Hepatocyte (in vitro differentiated cells): ENCODE results near the gene TMEM272. TPM values are rescaled to one million over a fixed set of nuclear protein-coding genes. Genes with fewer than 3 reads are reported as not detected.

Experiments used
- DNase-seq: peaks from one replicate; pipeline ENCODE4 v3.0.0-alpha.2; 2016; ENCODE audit warnings: low spot score
- H2AFZ ChIP-seq: fragments of 200-600 bp; sonication (generic); 2 replicates; pipeline ENCODE4 v1.6.0; 2016; ENCODE audit warnings: antibody characterized with exemption, mild to moderate bottlenecking
- H3K27ac ChIP-seq: fragments of 200-600 bp; sonication (generic); 2 replicates; pipeline ENCODE4 v1.5.1; 2016; ENCODE audit warnings: mild to moderate bottlenecking
- H3K27me3 ChIP-seq: fragments of 200-600 bp; sonication (generic); 2 replicates; pipeline ENCODE4 v1.6.1; 2016
- H3K36me3 ChIP-seq: fragments of 200-600 bp; sonication (generic); replicated peaks from 2 replicates; pipeline ENCODE4 v1.5.1; 2016; ENCODE audit warnings: low read depth; ENCODE audit not compliant: insufficient read depth
- H3K4me1 ChIP-seq: fragments of 200-600 bp; sonication (generic); 2 replicates; pipeline ENCODE4 v1.5.1; 2016; ENCODE audit warnings: mild to moderate bottlenecking, moderate library complexity; ENCODE audit not compliant: insufficient read depth
- H3K4me2 ChIP-seq: fragments of 200-600 bp; sonication (generic); 2 replicates; pipeline ENCODE4 v1.6.0; 2016
- H3K4me3 ChIP-seq: fragments of 200-600 bp; sonication (generic); 2 replicates; pipeline ENCODE4 v1.5.1; 2016; ENCODE audit warnings: mild to moderate bottlenecking
- H3K79me2 ChIP-seq: fragments of 200-600 bp; sonication (generic); 2 replicates; pipeline ENCODE4 v1.6.0; 2017; ENCODE audit warnings: mild to moderate bottlenecking
- H3K9me2 ChIP-seq: fragments of 200-600 bp; sonication (generic); replicated peaks from 2 replicates; pipeline ENCODE4 v1.6.0; 2017; ENCODE audit warnings: mild to moderate bottlenecking; ENCODE audit not compliant: insufficient read depth
- H3K9me3 ChIP-seq: fragments of 200-600 bp; sonication (generic); 2 replicates; pipeline ENCODE4 v1.5.1; 2016; ENCODE audit warnings: low read depth, mild to moderate bottlenecking
- H4K20me1 ChIP-seq: fragments of 200-600 bp; sonication (generic); 2 replicates; pipeline ENCODE4 v1.6.0; 2016; ENCODE audit warnings: mild to moderate bottlenecking; ENCODE audit not compliant: insufficient read depth, poor library complexity, severe bottlenecking
- EZH2 ChIP-seq: fragments of 200-600 bp; sonication (generic); IDR thresholded peaks from 2 replicates; pipeline ENCODE4 v1.6.1; 2016; ENCODE audit warnings: antibody characterized with exemption, mild to moderate bottlenecking, borderline replicate concordance
- EZH2phosphoT487 ChIP-seq: fragments of 200-600 bp; sonication (generic); IDR thresholded peaks from one replicate; pipeline ENCODE4 v1.6.1; 2018; ENCODE audit warnings: antibody characterized with exemption, mild to moderate bottlenecking, low read depth, moderate library complexity; ENCODE audit not compliant: unreplicated experiment, severe bottlenecking
- WGBS: methylation state at CpG from one replicate; pipeline ENCODE4 v1.1.6; 2016; ENCODE audit warnings: low lambda C conversion rate; ENCODE audit errors: missing lambda C conversion rate; 5-methylcytosine and 5-hydroxymethylcytosine counted together
- polyA plus RNA-seq: library from polyadenylated mRNA; unstranded; fragments of >200 nt; fragmentation: Nextera tagmentation; extraction: Ambion mirVana; gene quantifications from 2 replicates; pipeline ENCODE4 v1.2.1, GENCODE V29; 2016
- total RNA-seq: library from RNA; depleted of rRNA; stranded (reverse); fragments of >200 nt; gene quantifications from 2 replicates; pipeline ENCODE4 v1.2.3, GENCODE V29; 2014
- TF ChIP-seq, protein P1 (sequence below): fragments of 200-600 bp; sonication (generic); IDR thresholded peaks from 2 replicates; pipeline ENCODE4 v1.5.1; 2016; ENCODE audit warnings: antibody characterized with exemption, mild to moderate bottlenecking; ENCODE audit not compliant: poor library complexity

The TMEM272 gene
- total and polyA plus RNA-seq, 2 experiments from 2014 or later = 0.20 to 0.23 TPM

DNA sequence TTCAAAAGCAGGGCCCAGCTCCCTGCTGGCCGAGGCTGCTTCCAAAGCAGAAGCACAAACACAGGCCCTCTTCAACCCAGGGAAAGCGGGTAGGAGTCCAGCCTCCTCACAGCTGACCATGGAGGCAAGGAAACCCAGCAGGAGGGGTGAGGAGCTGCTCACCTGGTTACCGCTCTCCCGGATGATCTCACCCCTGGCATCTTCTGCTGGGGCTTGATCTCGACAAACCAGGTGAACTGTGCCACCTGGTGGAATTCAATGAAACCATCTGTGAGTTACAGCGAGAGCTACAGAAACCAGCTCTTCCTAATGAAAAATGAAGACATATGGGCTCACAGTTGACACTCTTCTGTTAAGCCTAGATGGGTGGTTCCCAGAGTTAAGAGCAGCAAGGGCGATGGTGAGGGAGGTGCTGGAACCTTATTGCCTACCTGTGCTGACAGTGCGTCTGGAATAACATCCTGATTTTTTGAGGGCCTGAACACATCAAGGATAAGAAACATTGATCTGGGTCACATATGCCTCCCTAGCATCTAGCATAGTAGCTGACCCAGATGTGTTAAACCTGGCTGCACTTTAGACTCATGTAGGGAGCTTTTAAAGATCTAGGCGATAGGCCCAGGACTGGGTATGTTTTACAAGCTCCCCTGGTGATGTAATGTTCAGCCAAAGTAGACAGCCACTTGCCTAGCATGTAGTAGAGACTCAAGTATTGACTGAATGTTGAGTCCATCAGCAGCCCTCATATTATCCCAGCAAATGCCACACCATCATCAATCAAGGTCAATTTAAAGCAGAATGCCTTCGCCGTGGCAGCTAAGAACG, 47.1 kb downstream of the TMEM272 start:
- H4K20me1 ChIP-seq = no peaks in the 10 kb centered on the region
- H3K27me3 ChIP-seq = no peaks in the 10 kb centered on the region
- H3K9me3 ChIP-seq = no peaks in the 10 kb centered on the region
- H3K4me2 ChIP-seq = no peak overlapping the region
- H3K27ac ChIP-seq = no peak overlapping the region
- H3K4me3 ChIP-seq = no peak overlapping the region
- DNase-seq = peak; percentile 85
- H3K9me2 ChIP-seq = no peaks in the 10 kb centered on the region
- peaks cover 12% of the 10 kb centered on the region for H3K4me1 ChIP-seq
- H3K36me3 ChIP-seq = no peaks in the 10 kb centered on the region
- no peak for TF ChIP-seq EZH2
- TF ChIP-seq, protein P1, sequence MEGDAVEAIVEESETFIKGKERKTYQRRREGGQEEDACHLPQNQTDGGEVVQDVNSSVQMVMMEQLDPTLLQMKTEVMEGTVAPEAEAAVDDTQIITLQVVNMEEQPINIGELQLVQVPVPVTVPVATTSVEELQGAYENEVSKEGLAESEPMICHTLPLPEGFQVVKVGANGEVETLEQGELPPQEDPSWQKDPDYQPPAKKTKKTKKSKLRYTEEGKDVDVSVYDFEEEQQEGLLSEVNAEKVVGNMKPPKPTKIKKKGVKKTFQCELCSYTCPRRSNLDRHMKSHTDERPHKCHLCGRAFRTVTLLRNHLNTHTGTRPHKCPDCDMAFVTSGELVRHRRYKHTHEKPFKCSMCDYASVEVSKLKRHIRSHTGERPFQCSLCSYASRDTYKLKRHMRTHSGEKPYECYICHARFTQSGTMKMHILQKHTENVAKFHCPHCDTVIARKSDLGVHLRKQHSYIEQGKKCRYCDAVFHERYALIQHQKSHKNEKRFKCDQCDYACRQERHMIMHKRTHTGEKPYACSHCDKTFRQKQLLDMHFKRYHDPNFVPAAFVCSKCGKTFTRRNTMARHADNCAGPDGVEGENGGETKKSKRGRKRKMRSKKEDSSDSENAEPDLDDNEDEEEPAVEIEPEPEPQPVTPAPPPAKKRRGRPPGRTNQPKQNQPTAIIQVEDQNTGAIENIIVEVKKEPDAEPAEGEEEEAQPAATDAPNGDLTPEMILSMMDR = peak; percentile 72
- no peaks in the 10 kb centered on the region for H3K79me2 ChIP-seq
- no peak overlapping the region for H2AFZ ChIP-seq
- 68% methylated on average over 12 of the region's 12 CpGs for WGBS

DNA sequence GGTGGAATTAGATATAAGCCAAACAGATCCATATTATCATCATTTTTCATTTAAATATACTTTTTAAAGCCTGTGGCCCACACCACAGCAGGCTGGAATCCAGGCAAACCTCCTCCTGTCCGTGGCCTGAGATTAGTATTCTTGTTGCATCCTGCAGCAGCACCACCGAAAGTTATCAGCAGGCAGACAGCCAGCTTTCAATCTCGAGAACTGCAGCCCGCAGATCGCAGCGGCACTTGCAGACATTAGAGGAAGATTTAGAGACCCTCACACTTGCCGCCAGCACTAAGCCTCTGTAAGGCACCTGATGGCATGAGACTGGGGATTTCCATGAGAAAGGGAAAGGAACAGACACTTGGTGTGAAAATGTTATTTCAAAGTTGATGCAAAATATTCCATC, 48.4 kb downstream of the TMEM272 start:
- Histone ChIP-seq H3K36me3 (no peaks in the 10 kb centered on the region), H3K27ac (no peak overlapping the region), H3K9me2 (no peaks in the 10 kb centered on the region), H3K27me3 (no peaks in the 10 kb centered on the region), H2AFZ (no peak overlapping the region), H3K4me1 (peaks cover 5% of the 10 kb centered on the region), H3K79me2 (no peaks in the 10 kb centered on the region), H3K9me3 (no peaks in the 10 kb centered on the region), H3K4me3 (no peak overlapping the region), H3K4me2 (no peak overlapping the region), H4K20me1 (no peaks in the 10 kb centered on the region)
- DNase-seq = no peak
- WGBS = 91% methylated on average over 7 of the region's 7 CpGs
- TF ChIP-seq EZH2 (no peak), EZH2phosphoT487 (no peak)
- TF ChIP-seq, protein P1 = no peak

DNA sequence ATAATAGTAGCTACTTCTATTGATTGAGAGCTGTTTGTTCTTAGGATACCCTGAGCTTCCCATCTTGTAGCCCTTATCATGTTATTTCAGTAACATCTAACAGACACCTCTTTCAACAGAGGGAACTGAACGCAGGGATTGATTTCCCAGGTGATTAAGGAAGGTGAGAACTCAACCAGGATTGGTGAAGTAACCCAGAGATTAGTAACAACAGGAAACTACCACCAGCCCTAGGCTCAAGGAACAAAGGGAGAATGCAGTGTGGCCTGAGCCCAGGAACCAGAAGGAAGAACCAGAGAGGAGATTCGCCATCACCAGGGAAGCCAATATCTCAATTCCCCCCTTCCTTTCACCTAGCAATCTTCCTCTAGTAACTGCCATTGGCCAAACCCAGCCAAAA, 49.6 kb downstream of the TMEM272 start:
- no peak overlapping the region for H2AFZ ChIP-seq
- H3K27ac ChIP-seq = no peak overlapping the region
- DNase-seq = no peak
- TF ChIP-seq, protein P1 = no peak
- TF ChIP-seq EZH2 (no peak), EZH2phosphoT487 (no peak)
- H3K27me3 ChIP-seq = no peaks in the 10 kb centered on the region
- 83% methylated on average over 2 of the region's 2 CpGs for WGBS
- H3K9me2 ChIP-seq = no peaks in the 10 kb centered on the region
- H3K36me3 ChIP-seq = no peaks in the 10 kb centered on the region
- no peak overlapping the region for H3K4me3 ChIP-seq
- no peak overlapping the region for H3K4me2 ChIP-seq
- H4K20me1 ChIP-seq = no peaks in the 10 kb centered on the region
- H3K4me1 ChIP-seq = peaks cover 5% of the 10 kb centered on the region
- no peaks in the 10 kb centered on the region for H3K9me3 ChIP-seq
- H3K79me2 ChIP-seq = no peaks in the 10 kb centered on the region
